Measurements from ENCODE around the gene TMTC2.

TMTC2 gene

GRCh38 chr12:83158613-83159207 lies 472.0 kb downstream of the TMTC2 start:
- Histone ChIP-seq H3K27ac (no peak overlapping the region), H3K4me3 (ENCODE audit: low read depth, low read length) (no peak overlapping the region), H3K27me3 (ENCODE audit: insufficient read depth, low read depth, severe bottlenecking) (no peaks in the 10 kb centered on the region), H3K36me3 (no peaks in the 10 kb centered on the region), H3K9me3 (ENCODE audit: severe bottlenecking) (no peaks in the 10 kb centered on the region)
- DNase-seq = no peak
- no peak for TF ChIP-seq CTCF (IDR thresholded peaks at IDR 0.05; ENCODE audit: low read depth, low read length)

- DNase-seq = no peak
- no peak for TF ChIP-seq CTCF (IDR thresholded peaks at IDR 0.05; ENCODE audit: low read depth, low read length)
- Histone ChIP-seq H3K9me3 (ENCODE audit: severe bottlenecking) (no peaks in the 10 kb centered on the region), H3K27ac (no peak overlapping the region), H3K27me3 (ENCODE audit: insufficient read depth, low read depth, severe bottlenecking) (no peaks in the 10 kb centered on the region), H3K36me3 (no peaks in the 10 kb centered on the region), H3K4me3 (ENCODE audit: low read depth, low read length) (no peak overlapping the region)
These were observed 474.8 kb downstream of the TMTC2 start for GRCh38 chr12:83161456-83161855.

GRCh38 chr12:83168751-83169150 lies 482.0 kb downstream of the TMTC2 start:
- no peak for DNase-seq
- no peaks in the 10 kb centered on the region for H3K9me3 ChIP-seq (ENCODE audit: severe bottlenecking)
- no peak for TF ChIP-seq CTCF (IDR thresholded peaks at IDR 0.05; ENCODE audit: low read depth, low read length)
- no peaks in the 10 kb centered on the region for H3K36me3 ChIP-seq
- H3K27me3 ChIP-seq (ENCODE audit: insufficient read depth, low read depth, severe bottlenecking) = no peaks in the 10 kb centered on the region
- no peak overlapping the region for H3K4me3 ChIP-seq (ENCODE audit: low read depth, low read length)
- H3K27ac ChIP-seq = no peak overlapping the region

GRCh38 chr12:83172441-83172840 lies 485.7 kb downstream of the TMTC2 start:
- no peak for DNase-seq
- no peak overlapping the region for H3K4me3 ChIP-seq (ENCODE audit: low read depth, low read length)
- H3K36me3 ChIP-seq = no peaks in the 10 kb centered on the region
- TF ChIP-seq CTCF (IDR thresholded peaks at IDR 0.05; ENCODE audit: low read depth, low read length) = no peak
- H3K27me3 ChIP-seq (ENCODE audit: insufficient read depth, low read depth, severe bottlenecking) = no peaks in the 10 kb centered on the region
- H3K9me3 ChIP-seq (ENCODE audit: severe bottlenecking) = no peaks in the 10 kb centered on the region
- H3K27ac ChIP-seq = no peak overlapping the region

- no peak overlapping the region for H3K4me3 ChIP-seq (ENCODE audit: low read depth, low read length)
- H3K27me3 ChIP-seq (ENCODE audit: insufficient read depth, low read depth, severe bottlenecking) = no peaks in the 10 kb centered on the region
- H3K36me3 ChIP-seq = no peaks in the 10 kb centered on the region
- TF ChIP-seq CTCF (IDR thresholded peaks at IDR 0.05; ENCODE audit: low read depth, low read length) = no peak
- no peaks in the 10 kb centered on the region for H3K9me3 ChIP-seq (ENCODE audit: severe bottlenecking)
- DNase-seq = no peak
- no peak overlapping the region for H3K27ac ChIP-seq
These were observed 486.4 kb downstream of the TMTC2 start for GRCh38 chr12:83172866-83173649.

All from WERI-Rb-1 (cell line).